Measurements from ENCODE around the gene NPC1L1. TPM values are rescaled to one million over a fixed set of nuclear protein-coding genes. Genes with fewer than 3 reads are reported as not detected.

The NPC1L1 gene
- total RNA-seq, 2 experiments from 2014 or later: not detected

DNA sequence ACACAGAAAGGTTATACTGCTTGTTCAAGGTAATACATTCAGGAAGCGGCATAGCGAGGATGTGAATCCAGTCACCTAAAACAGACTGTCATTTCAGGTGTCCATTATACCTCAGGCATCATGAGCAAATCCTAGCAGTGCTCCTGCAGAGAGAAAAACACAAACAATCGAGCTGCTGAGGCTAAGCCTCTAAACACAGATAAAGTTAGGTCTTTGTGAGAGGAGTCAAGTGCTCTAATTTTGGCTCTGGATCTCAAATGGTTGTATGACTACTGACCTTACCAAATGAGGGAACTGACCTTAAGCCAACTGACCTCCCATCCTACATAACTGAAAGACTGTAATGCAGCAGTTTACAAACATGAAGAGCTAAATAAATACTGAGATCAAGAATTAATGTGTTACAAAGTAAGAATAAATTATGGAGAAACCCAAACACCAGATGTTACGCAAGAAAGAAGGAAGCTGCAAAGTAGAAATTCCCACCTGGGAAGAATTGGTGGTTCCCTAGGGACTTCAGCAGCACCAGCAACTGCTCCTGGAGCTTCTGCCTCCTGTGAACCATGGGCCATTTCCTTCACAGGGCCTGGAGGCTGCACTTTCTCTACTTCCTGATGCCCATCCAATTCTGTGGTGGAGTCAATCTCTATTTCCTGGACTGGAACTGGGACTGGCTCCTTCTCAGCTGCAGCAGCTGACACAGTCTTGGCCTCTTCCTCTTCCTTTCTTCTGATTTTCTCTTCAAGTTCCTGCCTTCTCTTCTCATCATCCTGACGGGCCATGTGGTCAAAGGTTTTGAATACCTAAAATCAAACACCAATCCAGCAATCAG, 56.4 kb downstream of the NPC1L1 start:
- Mint-ChIP-seq H3K4me1 (peaks cover 53% of the 10 kb centered on the region), H3K27ac (no peak overlapping the region), H3K27me3 (no peaks in the 10 kb centered on the region), H3K9me3 (peaks cover 15% of the 10 kb centered on the region), H3K36me3 (peaks cover 70% of the 10 kb centered on the region), H3K4me3 (no peak overlapping the region)
- DNase-seq: no peak

DNA sequence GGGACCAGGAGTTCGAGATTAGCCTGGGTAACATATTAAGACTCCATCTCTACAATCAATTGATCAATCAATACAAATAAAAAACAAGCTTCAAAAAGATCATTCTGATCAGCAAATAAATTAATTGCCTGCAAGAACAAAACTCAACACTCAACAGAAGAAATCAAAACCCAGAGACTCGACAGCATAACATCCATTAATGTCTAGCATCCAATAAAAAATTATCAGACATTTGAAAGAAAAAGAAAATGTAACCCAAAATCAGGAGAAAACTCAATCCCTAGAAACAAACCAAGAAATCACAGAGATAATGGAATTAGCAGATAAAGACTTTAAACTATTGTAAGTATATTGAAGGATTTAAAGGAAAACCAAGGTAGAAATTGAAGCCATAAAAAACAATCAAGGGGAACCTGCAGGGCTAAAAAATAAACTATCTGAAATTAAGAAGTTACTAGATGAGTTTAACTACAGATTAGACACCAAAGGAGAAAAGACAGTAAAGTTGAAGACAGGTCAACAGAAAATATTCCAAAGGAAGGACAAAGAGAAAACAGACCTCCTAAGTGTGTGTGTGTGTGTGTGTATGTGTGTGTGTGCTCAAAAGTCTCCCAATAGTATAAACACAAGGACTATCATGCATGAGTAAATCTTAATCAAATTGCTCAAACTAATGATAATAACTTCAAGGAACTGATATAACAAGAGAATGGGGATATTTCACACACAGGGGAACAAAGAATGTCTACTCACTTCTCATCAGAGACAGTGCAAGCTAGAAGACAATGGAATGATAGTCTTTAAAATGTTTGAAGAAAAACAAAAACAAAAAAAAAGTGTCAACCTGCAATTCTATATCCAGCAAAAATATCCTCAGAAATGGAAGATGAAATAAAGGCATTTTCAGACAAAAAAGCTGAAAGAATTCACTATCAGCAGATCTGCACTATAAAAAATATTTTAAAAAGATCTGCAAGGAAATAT, 58.3 kb downstream of the NPC1L1 start:
- Mint-ChIP-seq H3K27me3 (no peaks in the 10 kb centered on the region), H3K27ac (no peak overlapping the region), H3K36me3 (peaks cover 65% of the 10 kb centered on the region), H3K4me1 (peaks cover 39% of the 10 kb centered on the region), H3K9me3 (peaks cover 15% of the 10 kb centered on the region), H3K4me3 (no peak overlapping the region)
- DNase-seq: no peak

DNA sequence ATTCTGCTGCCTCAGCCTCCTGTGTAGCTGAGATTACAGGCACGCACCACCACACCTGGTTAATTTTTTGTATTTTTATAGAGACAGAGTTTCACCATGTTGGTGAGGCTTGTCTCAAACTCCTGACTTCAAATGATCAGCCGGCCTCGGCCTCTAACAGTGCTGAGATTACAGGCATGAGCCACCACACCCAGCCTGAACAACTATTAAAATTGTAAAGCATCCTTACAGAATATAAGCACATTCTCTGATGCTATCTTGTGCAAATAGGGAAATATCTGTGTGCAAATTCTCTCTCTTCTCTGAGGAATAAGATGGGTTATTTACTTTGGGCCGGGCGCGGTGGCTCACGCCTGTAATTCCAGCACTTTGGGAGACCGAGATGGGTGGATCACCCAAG, 63.2 kb downstream of the NPC1L1 start:
- Mint-ChIP-seq H3K9me3 (peaks cover 6% of the 10 kb centered on the region), H3K36me3 (peaks cover 56% of the 10 kb centered on the region), H3K4me1 (peaks cover 34% of the 10 kb centered on the region), H3K27ac (no peak overlapping the region), H3K4me3 (no peak overlapping the region), H3K27me3 (no peaks in the 10 kb centered on the region)
- no peak for DNase-seq

GRCh38 chr7:44477063-44477830, 63.9 kb downstream of the NPC1L1 start:
- no peaks in the 10 kb centered on the region for H3K27me3 Mint-ChIP-seq
- H3K4me1 Mint-ChIP-seq: peaks cover 37% of the 10 kb centered on the region
- no peak overlapping the region for H3K27ac Mint-ChIP-seq
- H3K36me3 Mint-ChIP-seq: peaks cover 49% of the 10 kb centered on the region
- H3K4me3 Mint-ChIP-seq: no peak overlapping the region
- DNase-seq: peak; percentile 55
- H3K9me3 Mint-ChIP-seq: no peaks in the 10 kb centered on the region

DNA sequence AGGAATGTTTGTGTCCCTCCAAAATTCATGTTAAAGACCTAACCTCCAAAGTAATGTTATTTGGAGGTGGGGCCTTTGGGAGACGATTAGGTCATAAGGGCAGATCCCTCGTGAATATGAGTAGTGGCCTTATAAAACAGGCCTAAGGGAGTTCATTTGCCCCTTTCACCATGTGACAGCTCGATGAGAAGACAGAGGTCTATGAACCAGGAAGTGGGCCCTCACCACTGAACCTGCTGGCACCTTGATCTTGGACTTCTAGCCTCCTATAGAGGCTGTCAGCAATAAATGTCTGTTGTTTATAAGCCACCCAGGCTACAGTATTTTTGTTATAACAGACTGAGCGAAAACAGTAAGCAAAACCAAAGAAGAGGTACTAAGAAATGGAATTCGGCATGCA, 64.8 kb downstream of the NPC1L1 start:
- Mint-ChIP-seq H3K27me3 (no peaks in the 10 kb centered on the region), H3K4me1 (peaks cover 43% of the 10 kb centered on the region)

GRCh38 chr7:44473295-44473694, 67.8 kb downstream of the NPC1L1 start:
- no peak for DNase-seq
- Mint-ChIP-seq H3K4me3 (no peak overlapping the region), H3K27me3 (no peaks in the 10 kb centered on the region), H3K27ac (no peak overlapping the region), H3K9me3 (no peaks in the 10 kb centered on the region), H3K36me3 (peaks cover 36% of the 10 kb centered on the region), H3K4me1 (peaks cover 52% of the 10 kb centered on the region)

More for the DNA sequence above, 64.8 kb downstream of the NPC1L1 start:
- H3K36me3 Mint-ChIP-seq: peaks cover 43% of the 10 kb centered on the region
- H3K27ac Mint-ChIP-seq: peak overlapping the region; percentile 43
- DNase-seq: no peak
- no peak overlapping the region for H3K4me3 Mint-ChIP-seq
- H3K9me3 Mint-ChIP-seq: no peaks in the 10 kb centered on the region

DNA sequence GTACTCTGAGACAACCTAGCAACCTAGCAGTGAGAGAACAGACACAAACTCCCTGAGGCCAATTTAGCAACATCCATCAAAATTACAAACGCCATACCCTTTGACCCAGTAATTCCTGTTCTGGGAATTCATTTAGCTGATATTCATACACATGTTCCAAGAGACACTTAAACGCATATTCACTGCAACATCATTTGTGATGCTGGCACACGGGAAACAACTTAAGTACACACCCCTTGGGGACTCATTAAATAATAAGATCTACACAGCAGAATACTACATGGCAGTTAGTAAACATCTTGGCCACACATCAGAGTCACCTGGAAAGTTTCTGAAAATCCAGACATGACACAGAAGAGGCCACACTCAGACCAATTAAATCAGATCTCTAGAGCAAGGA, 68.3 kb downstream of the NPC1L1 start:
- Mint-ChIP-seq H3K4me1 (peaks cover 53% of the 10 kb centered on the region), H3K27me3 (no peaks in the 10 kb centered on the region), H3K36me3 (peaks cover 40% of the 10 kb centered on the region), H3K27ac (no peak overlapping the region), H3K4me3 (no peak overlapping the region), H3K9me3 (no peaks in the 10 kb centered on the region)
- no peak for DNase-seq

DNA sequence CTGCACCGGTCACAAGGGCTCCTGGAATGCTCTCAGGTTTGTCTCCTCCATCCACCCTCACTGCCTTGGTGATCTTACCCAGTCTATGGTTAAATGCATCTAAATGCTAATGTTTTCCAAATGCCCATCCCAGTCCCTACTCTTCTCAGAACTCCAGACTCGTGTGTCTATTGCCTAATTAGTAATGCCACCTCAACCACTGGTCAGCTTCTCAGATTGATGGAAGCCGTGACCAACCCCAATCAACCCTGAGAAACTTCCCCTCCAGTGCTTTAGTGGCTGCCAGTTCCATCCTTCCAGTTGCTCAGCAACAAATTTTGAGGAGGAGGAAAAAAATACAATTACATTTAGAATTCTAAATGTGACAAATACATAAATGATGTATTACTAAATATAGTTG, 69.3 kb downstream of the NPC1L1 start:
- no peak overlapping the region for H3K27ac Mint-ChIP-seq
- peaks cover 45% of the 10 kb centered on the region for H3K36me3 Mint-ChIP-seq
- DNase-seq: no peak

GRCh38 chr7:44471436-44471835, 69.7 kb downstream of the NPC1L1 start:
- no peaks in the 10 kb centered on the region for H3K9me3 Mint-ChIP-seq
- DNase-seq: no peak
- no peak overlapping the region for H3K4me3 Mint-ChIP-seq
- no peaks in the 10 kb centered on the region for H3K27me3 Mint-ChIP-seq
- peaks cover 44% of the 10 kb centered on the region for H3K36me3 Mint-ChIP-seq
- H3K4me1 Mint-ChIP-seq: peaks cover 54% of the 10 kb centered on the region
- H3K27ac Mint-ChIP-seq: no peak overlapping the region

More for the DNA sequence above, 69.3 kb downstream of the NPC1L1 start:
- peaks cover 54% of the 10 kb centered on the region for H3K4me1 Mint-ChIP-seq
- H3K9me3 Mint-ChIP-seq: no peaks in the 10 kb centered on the region
- H3K27me3 Mint-ChIP-seq: no peaks in the 10 kb centered on the region
- H3K4me3 Mint-ChIP-seq: no peak overlapping the region

DNA sequence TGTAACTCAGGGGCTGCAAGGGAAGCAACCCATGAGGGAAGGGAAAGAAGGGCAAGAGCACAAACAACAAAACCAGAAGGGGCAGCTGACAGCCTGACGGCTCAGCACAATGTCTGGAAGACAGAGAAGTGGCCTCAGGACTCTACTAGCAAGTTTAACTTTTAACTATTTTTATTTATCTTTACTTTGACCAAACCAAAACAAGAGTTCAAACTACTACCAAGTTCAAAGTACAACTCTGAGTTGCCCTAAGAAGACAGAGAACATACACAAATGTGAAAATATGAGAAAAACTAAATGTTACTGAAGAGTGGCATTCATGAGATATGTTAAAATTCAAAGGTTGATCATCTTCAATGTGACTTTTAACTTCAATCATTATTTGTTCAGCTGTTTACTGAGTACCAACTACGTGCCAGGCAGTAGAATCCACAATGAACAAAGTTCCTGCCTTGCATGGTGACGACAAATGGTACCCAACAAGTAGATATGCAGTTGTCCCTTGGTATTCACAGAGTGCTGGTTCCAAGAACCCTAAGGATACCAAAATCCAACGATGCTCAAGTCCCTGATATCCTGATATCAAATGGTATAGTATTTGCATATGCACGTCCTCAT, 70.4 kb downstream of the NPC1L1 start:
- Mint-ChIP-seq H3K4me3 (no peak overlapping the region), H3K27me3 (no peaks in the 10 kb centered on the region), H3K36me3 (peaks cover 46% of the 10 kb centered on the region), H3K4me1 (peaks cover 60% of the 10 kb centered on the region), H3K27ac (peak overlapping the region; percentile 8), H3K9me3 (no peaks in the 10 kb centered on the region)
- DNase-seq: no peak

DNA sequence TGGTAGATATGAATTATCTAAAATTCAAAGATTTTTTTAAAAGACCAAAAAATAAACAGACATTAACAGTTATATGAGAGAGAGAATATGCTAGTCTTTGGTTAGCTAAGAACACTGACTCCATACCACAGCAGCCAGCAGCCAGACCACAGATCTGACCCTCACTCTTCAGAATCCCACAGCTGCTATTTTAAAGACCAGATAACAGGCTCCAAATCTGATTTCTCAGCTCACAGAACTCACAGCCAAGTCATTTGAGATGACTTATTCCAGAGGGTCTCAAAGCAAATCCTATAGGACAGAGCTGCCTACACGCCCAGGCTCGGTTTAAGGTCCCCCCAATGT, 71.0 kb downstream of the NPC1L1 start:
- peak overlapping the region; percentile 8 for H3K27ac Mint-ChIP-seq
- H3K36me3 Mint-ChIP-seq: peaks cover 47% of the 10 kb centered on the region
- H3K4me3 Mint-ChIP-seq: no peak overlapping the region
- no peak for DNase-seq
- H3K27me3 Mint-ChIP-seq: no peaks in the 10 kb centered on the region
- H3K4me1 Mint-ChIP-seq: peaks cover 64% of the 10 kb centered on the region
- H3K9me3 Mint-ChIP-seq: no peaks in the 10 kb centered on the region

DNA sequence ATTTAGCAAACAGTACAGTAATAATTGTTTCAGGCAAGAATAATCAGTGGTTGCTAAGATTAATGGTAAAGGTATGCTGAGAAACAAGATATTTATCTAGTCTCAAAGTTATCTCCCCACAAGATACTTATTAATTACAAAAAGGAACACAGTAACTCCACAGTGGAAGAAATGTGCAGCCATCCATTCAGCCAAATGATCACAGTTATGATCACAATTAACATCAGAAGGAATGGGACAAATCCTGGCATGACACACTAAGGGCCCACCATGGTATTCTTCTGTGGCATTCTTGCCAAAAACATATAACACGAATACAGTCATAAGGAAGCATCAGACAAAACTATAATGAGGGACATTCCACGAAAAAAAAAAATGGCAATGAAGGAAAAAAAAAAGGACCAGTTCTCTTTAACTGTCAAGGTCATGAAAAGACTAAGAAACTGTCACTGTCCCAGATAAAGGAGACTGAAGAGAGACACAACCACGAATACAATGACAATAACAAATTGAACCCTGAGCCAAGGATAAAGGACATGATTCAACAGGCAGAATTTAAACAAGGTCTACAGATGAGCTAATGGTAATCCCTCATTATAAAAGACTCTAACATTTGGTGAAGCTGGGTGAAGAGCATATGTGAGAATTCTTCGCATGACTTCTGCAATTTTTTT, 71.5 kb downstream of the NPC1L1 start:
- no peak for DNase-seq
- H3K27me3 Mint-ChIP-seq: no peaks in the 10 kb centered on the region
- no peak overlapping the region for H3K27ac Mint-ChIP-seq
- H3K9me3 Mint-ChIP-seq: no peaks in the 10 kb centered on the region
- peaks cover 65% of the 10 kb centered on the region for H3K4me1 Mint-ChIP-seq
- no peak overlapping the region for H3K4me3 Mint-ChIP-seq
- peaks cover 46% of the 10 kb centered on the region for H3K36me3 Mint-ChIP-seq

DNA sequence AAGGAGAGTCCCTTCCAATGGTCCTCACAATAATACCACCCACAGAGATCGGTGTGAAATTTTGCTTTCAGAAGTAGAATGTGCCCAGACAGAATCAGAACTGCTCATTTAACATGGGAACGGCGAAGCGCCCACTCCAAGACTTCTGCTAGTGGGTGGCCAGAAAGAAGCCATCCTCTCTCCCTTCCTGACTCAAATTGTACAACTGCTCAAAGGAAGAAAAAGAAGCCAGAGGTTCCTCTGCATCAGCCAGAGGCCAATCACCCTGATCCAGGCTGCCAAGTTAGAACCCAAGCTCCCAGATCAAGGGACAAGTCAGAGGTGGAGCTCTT, 73.9 kb downstream of the NPC1L1 start:
- no peak overlapping the region for H3K4me3 Mint-ChIP-seq
- peaks cover 52% of the 10 kb centered on the region for H3K36me3 Mint-ChIP-seq
- peaks cover 67% of the 10 kb centered on the region for H3K4me1 Mint-ChIP-seq

More for the DNA sequence above, 73.9 kb downstream of the NPC1L1 start:
- H3K9me3 Mint-ChIP-seq: no peaks in the 10 kb centered on the region
- H3K27ac Mint-ChIP-seq: peak overlapping the region; percentile 52
- H3K27me3 Mint-ChIP-seq: no peaks in the 10 kb centered on the region
- no peak for DNase-seq
